HepG2 (cell line): ENCODE data around the gene TMEM63C. TPM values are rescaled to one million over a fixed set of nuclear protein-coding genes. Genes with fewer than 3 reads are reported as not detected.

ENCODE experiments used
- BORCS8-MEF2B ChIP-seq: sonication (generic); formaldehyde crosslinking; IDR thresholded peaks from 2 replicates; pipeline ENCODE4 v1.8.0; 2022; ENCODE audit warnings: mild to moderate bottlenecking, missing genetic modification reagents
- FOXK2 ChIP-seq: fragments of 450-650 bp; IDR thresholded peaks from 2 replicates; pipeline ENCODE4 v1.6.1; 2016
- HES4 ChIP-seq: sonication (generic); formaldehyde crosslinking; IDR thresholded peaks from 2 replicates; pipeline ENCODE4 v1.9.0; 2021; ENCODE audit warnings: mild to moderate bottlenecking, missing genetic modification reagents, borderline replicate concordance
- HOMEZ ChIP-seq: IDR thresholded peaks from 2 replicates; pipeline ENCODE4 v1.6.1; 2016; ENCODE audit warnings: low read depth
- KLF6 ChIP-seq: IDR thresholded peaks from 2 replicates; pipeline ENCODE4 v1.8.0; 2016; ENCODE audit warnings: missing biosample characterization, missing genetic modification reagents
- MTA1 ChIP-seq: sonication (generic); formaldehyde crosslinking; IDR thresholded peaks from 2 replicates; pipeline ENCODE4 v1.4.0; 2020; ENCODE audit warnings: missing genetic modification reagents, mild to moderate bottlenecking, borderline replicate concordance
- RNF219 ChIP-seq: sonication (generic); formaldehyde crosslinking; IDR thresholded peaks from 2 replicates; pipeline ENCODE4 v1.5.0; 2020; ENCODE audit warnings: mild to moderate bottlenecking, missing genetic modification reagents
- SNAPC2 ChIP-seq: sonication (generic); formaldehyde crosslinking; IDR thresholded peaks from 2 replicates; pipeline ENCODE4 v1.8.1; 2022; ENCODE audit warnings: mild to moderate bottlenecking, missing genetic modification reagents
- TBX3 ChIP-seq: fragments of 450-650 bp; IDR thresholded peaks from 2 replicates; pipeline ENCODE4 v1.6.1; 2017; ENCODE audit warnings: antibody characterized with exemption, mild to moderate bottlenecking, inconsistent platforms, borderline replicate concordance
- TCF7 ChIP-seq: sonication (generic); IDR thresholded peaks from 2 replicates; pipeline ENCODE4 v1.6.1; 2016; ENCODE audit warnings: antibody characterized with exemption, low read depth
- TOPORS ChIP-seq: sonication (generic); formaldehyde crosslinking; IDR thresholded peaks from 2 replicates; pipeline ENCODE4 v1.8.0; 2023; ENCODE audit warnings: mild to moderate bottlenecking, missing genetic modification reagents
- UBTF ChIP-seq: sonication (generic); formaldehyde crosslinking; IDR thresholded peaks from 2 replicates; pipeline ENCODE4 v1.4.0; 2020; ENCODE audit warnings: mild to moderate bottlenecking, missing genetic modification reagents
- ZEB1 ChIP-seq: IDR thresholded peaks from 2 replicates; pipeline ENCODE4 v1.6.1; 2012; ENCODE audit warnings: mild to moderate bottlenecking, low read depth, inconsistent platforms; ENCODE audit not compliant: insufficient replicate concordance
- ZNF10 ChIP-seq: sonication (generic); formaldehyde crosslinking; IDR thresholded peaks from 2 replicates; pipeline ENCODE4 v1.4.0; 2020; ENCODE audit warnings: mild to moderate bottlenecking, low read depth, missing genetic modification reagents, borderline replicate concordance
- ZNF264 ChIP-seq: sonication (generic); formaldehyde crosslinking; IDR thresholded peaks from 2 replicates; pipeline ENCODE4 v1.4.0; 2020; ENCODE audit warnings: missing genetic modification reagents
- polyA plus RNA-seq, 8 experiments: library from polyadenylated mRNA; depleted of rRNA in 3 of 8; stranded (reverse) in 7 of 8; unstranded in 1 of 8; fragments of >200 nt; fragmentation: Illumina TruSeq in 4 of 8; extraction: Trizol in 4 of 8; gene quantifications; 2 replicates each; pipeline versions ENCODE4 v1.2.1 to v1.2.3, GENCODE V29; 2011 to 2016; ENCODE audit warnings: low read depth in 4 of 8, missing spikeins in 1 of 8, mixed read lengths in 1 of 8; ENCODE audit not compliant: insufficient read depth in 1 of 8
- total RNA-seq, 5 experiments: library from RNA; depleted of rRNA; stranded (reverse); fragments of >200 nt; fragmentation: Illumina TruSeq; extraction: Trizol; gene quantifications; 2 replicates each; pipeline ENCODE4 v1.2.3, GENCODE V29; 2016; ENCODE audit warnings: low read depth in 1 of 5
- TF ChIP-seq, protein P1 (sequence below): sonication (generic); formaldehyde crosslinking; IDR thresholded peaks from 2 replicates; pipeline ENCODE4 v1.4.0; 2020; ENCODE audit warnings: missing genetic modification reagents
- TF ChIP-seq, protein P2 (sequence below), 2 experiments: IDR thresholded peaks; 2 replicates each; pipeline ENCODE4 v1.6.1; 2011 to 2012; ENCODE audit warnings: low read length in 2 of 2, borderline replicate concordance in 1 of 2, low read depth in 1 of 2, mild to moderate bottlenecking in 1 of 2, moderate library complexity in 1 of 2

Gene TMEM63C
- total and polyA plus RNA-seq, 2 of the 13 experiments (the other 11 are each of a cell fraction or from before 2014, with no cell fraction given): 0.17 to 0.27 TPM

DNA sequence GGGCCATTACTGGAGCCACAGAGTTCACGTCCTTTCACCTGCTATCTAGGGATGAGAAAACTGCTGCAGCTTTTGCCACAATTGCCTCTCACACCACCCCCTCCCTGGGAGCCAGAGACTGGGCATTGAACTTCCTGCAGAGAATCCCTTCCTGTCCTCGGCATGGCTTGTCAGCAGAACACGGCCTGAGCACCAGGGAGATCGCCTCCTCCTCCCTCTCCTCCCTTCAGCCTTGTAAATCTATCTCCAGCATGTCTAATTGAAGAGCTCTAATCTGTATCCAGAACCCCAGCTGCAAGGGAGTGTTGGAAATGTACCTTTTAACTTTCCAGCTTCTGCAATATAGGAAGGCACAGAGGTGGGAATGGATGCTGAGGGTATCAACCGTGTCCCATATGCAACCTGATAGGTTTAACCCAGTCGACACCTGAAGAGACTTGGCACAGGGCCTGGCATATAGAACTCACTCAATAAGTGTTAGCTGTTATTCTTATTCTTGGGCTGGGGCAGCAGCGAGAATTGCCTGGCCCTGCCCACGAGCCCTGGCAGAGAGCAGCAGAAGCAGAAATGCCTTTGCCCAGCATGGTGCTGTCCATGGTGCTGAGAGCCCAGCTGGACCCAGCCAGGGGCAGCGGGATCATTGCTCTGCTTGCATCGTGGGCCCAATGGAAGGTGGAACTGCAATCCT is 26.8 kb downstream of the TMEM63C start (continued):
- TF ChIP-seq RNF219 (no peak), TBX3 (no peak), ZEB1 (no peak), SNAPC2 (no peak), BORCS8-MEF2B (CRISPR knock-in tag) (peak; percentile 98), TCF7 (no peak), ZNF10 (CRISPR knock-in tag) (no peak), HOMEZ (CRISPR knock-in tag) (peak; percentile 48; the same call in 1 of the 2 replicates), FOXK2 (no peak), ZNF264 (CRISPR knock-in tag) (peak; percentile 63; the same call in 1 of the 2 replicates), HES4 (CRISPR knock-in tag) (peak; percentile 95), MTA1 (CRISPR knock-in tag) (no peak; the same call in 1 of the 2 replicates), UBTF (CRISPR knock-in tag) (no peak), TOPORS (peak; percentile 63; the same call in 1 of the 2 replicates), KLF6 (CRISPR knock-in tag) (peak; percentile 98)
- TF ChIP-seq, protein P1, sequence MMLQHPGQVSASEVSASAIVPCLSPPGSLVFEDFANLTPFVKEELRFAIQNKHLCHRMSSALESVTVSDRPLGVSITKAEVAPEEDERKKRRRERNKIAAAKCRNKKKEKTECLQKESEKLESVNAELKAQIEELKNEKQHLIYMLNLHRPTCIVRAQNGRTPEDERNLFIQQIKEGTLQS: peak; percentile 77
- TF ChIP-seq, protein P2, sequence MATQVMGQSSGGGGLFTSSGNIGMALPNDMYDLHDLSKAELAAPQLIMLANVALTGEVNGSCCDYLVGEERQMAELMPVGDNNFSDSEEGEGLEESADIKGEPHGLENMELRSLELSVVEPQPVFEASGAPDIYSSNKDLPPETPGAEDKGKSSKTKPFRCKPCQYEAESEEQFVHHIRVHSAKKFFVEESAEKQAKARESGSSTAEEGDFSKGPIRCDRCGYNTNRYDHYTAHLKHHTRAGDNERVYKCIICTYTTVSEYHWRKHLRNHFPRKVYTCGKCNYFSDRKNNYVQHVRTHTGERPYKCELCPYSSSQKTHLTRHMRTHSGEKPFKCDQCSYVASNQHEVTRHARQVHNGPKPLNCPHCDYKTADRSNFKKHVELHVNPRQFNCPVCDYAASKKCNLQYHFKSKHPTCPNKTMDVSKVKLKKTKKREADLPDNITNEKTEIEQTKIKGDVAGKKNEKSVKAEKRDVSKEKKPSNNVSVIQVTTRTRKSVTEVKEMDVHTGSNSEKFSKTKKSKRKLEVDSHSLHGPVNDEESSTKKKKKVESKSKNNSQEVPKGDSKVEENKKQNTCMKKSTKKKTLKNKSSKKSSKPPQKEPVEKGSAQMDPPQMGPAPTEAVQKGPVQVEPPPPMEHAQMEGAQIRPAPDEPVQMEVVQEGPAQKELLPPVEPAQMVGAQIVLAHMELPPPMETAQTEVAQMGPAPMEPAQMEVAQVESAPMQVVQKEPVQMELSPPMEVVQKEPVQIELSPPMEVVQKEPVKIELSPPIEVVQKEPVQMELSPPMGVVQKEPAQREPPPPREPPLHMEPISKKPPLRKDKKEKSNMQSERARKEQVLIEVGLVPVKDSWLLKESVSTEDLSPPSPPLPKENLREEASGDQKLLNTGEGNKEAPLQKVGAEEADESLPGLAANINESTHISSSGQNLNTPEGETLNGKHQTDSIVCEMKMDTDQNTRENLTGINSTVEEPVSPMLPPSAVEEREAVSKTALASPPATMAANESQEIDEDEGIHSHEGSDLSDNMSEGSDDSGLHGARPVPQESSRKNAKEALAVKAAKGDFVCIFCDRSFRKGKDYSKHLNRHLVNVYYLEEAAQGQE (IDR thresholded peaks at IDR 0.05; ENCODE audit: borderline replicate concordance in 1 of 2, low read depth in 1 of 2, low read length in 2 of 2): peak in 1 of 2 experiments; percentile 99
